PC-3 (cell line): ENCODE measurements around the gene TCAF1. TPM values are rescaled to one million over a fixed set of nuclear protein-coding genes. Genes with fewer than 3 reads are reported as not detected.
A peak's percentile ranks its signal among the peaks of the same experiment; 100 is the strongest.
"Not testable (repeated sequence)": the region's sequence is repeated elsewhere in the genome, so short reads cannot be mapped to it uniquely, and the experiment has no call there.

Source experiments
- ATAC-seq: fragments of 200-7000 bp; cut with Tn5 transposase; 2 replicates; pipeline ENCODE4 v1.9.1; 2020; ENCODE audit warnings: mild to moderate bottlenecking, moderate library complexity
- BruUV-seq: library from RNA; stranded (reverse); fragments of 400-500 nt; replicated peaks from 2 replicates; lab custom pipeline; 2021; lab: Mats Ljungman, UMichigan
- CTCF ChIA-PET: fragments of 300-600 bp; sonication (Branson Sonifier 250); formaldehyde crosslinking; loops from one replicate; lab custom pipeline; 2022; ENCODE audit warnings: antibody characterized with exemption; lab: Charles Lee
- POLR2A ChIA-PET: fragments of 300-600 bp; sonication (Branson Sonifier 250); formaldehyde crosslinking; loops from one replicate; lab custom pipeline; 2022; ENCODE audit warnings: antibody characterized with exemption; ENCODE audit not compliant: unreplicated experiment; lab: Charles Lee
- DNase-seq: peaks from one replicate; pipeline ENCODE4 v3.0.0-alpha.2; 2015
- H2AFZ ChIP-seq: fragments of 300-600 bp; sonication (generic); 2 replicates; pipeline ENCODE4 v1.6.0; 2016; ENCODE audit warnings: antibody characterized with exemption, low read length
- H3F3A ChIP-seq: fragments of 300-600 bp; sonication (generic); one replicate; pipeline ENCODE4 v1.6.0; 2017; ENCODE audit warnings: antibody characterized with exemption, low read length, control low read depth, mild to moderate bottlenecking; ENCODE audit not compliant: unreplicated experiment
- H3K27ac ChIP-seq: fragments of 300-600 bp; sonication (generic); 2 replicates; pipeline ENCODE4 v1.5.1; 2016; ENCODE audit warnings: mild to moderate bottlenecking, low read length
- H3K27me3 ChIP-seq: fragments of 300-600 bp; sonication (generic); 2 replicates; pipeline ENCODE4 v1.6.1; 2016; ENCODE audit warnings: low read length, mixed read lengths
- H3K36me3 ChIP-seq: fragments of 300-600 bp; sonication (generic); 2 replicates; pipeline ENCODE4 v1.6.1; 2016; ENCODE audit warnings: low read depth, mixed run types, low read length, mixed read lengths
- H3K4me1 ChIP-seq: fragments of 300-600 bp; sonication (generic); 2 replicates; pipeline ENCODE4 v1.5.1; 2016; ENCODE audit warnings: low read length; ENCODE audit not compliant: insufficient read depth
- H3K4me2 ChIP-seq: fragments of 300-600 bp; sonication (generic); 2 replicates; pipeline ENCODE4 v1.6.0; 2016; ENCODE audit warnings: low read length
- H3K4me3 ChIP-seq: fragments of 300-600 bp; sonication (generic); 2 replicates; pipeline ENCODE4 v1.5.1; 2016; ENCODE audit warnings: mild to moderate bottlenecking, low read length, mixed read lengths
- H3K79me2 ChIP-seq: fragments of 300-600 bp; sonication (generic); 2 replicates; pipeline ENCODE4 v1.6.1; 2017; ENCODE audit warnings: low read length, mixed read lengths
- H3K9ac ChIP-seq: fragments of 300-600 bp; sonication (generic); 2 replicates; pipeline ENCODE4 v1.6.0; 2016; ENCODE audit warnings: mild to moderate bottlenecking, low read length
- H3K9me2 ChIP-seq: fragments of 300-600 bp; sonication (generic); replicated peaks from 2 replicates; pipeline ENCODE4 v1.6.1; 2016; ENCODE audit warnings: mixed run types, low read length, mixed read lengths
- H3K9me3 ChIP-seq: fragments of 300-600 bp; sonication (generic); 2 replicates; pipeline ENCODE4 v1.6.1; 2016; ENCODE audit warnings: low read length, mixed read lengths
- H4K20me1 ChIP-seq: fragments of 300-600 bp; sonication (generic); 2 replicates; pipeline ENCODE4 v1.6.1; 2016; ENCODE audit warnings: low read length, mixed read lengths
- intact Hi-C: fragments of 100-400 bp; cut with micrococcal nuclease; formaldehyde crosslinking; loops from 2 replicates; pipeline ENCODE4 v1.9.0; 2023
- total RNA-seq: library from RNA; depleted of rRNA; stranded (reverse); fragments of >200 nt; gene quantifications from 2 replicates; pipeline ENCODE4 v1.2.3, GENCODE V29; 2014; rRNA removed

The TCAF1 gene
- total RNA-seq, 1 experiment from 2014 or later = 12.4 TPM

- peak; percentile 86 for ATAC-seq
- H3F3A ChIP-seq, H3K4me3 ChIP-seq, H2AFZ ChIP-seq, H3K27me3 ChIP-seq, POLR2A ChIA-PET, H3K9me3 ChIP-seq, H3K4me2 ChIP-seq, H3K27ac ChIP-seq, H3K36me3 ChIP-seq, H3K79me2 ChIP-seq, H3K4me1 ChIP-seq, intact Hi-C loops, CTCF ChIA-PET, H3K9ac ChIP-seq, H3K9me2 ChIP-seq, H4K20me1 ChIP-seq, BruUV-seq: not testable (repeated sequence)
- DNase-seq = peak; percentile 10
These were observed 85.4 kb downstream of the TCAF1 start for GRCh38 chr7:143816471-143817133.

- H3K9me2 ChIP-seq, H3K9ac ChIP-seq, H3K4me2 ChIP-seq, H2AFZ ChIP-seq, H3K9me3 ChIP-seq, H3F3A ChIP-seq, CTCF ChIA-PET, DNase-seq, BruUV-seq, H3K27ac ChIP-seq, H3K79me2 ChIP-seq, H3K27me3 ChIP-seq, H3K36me3 ChIP-seq, intact Hi-C loops, ATAC-seq, H4K20me1 ChIP-seq, H3K4me1 ChIP-seq, H3K4me3 ChIP-seq, POLR2A ChIA-PET: not testable (repeated sequence)
These were observed 91.3 kb downstream of the TCAF1 start for GRCh38 chr7:143810639-143811038.

GRCh38 chr7:143806664-143807071 lies 95.3 kb downstream of the TCAF1 start:
- DNase-seq, intact Hi-C loops, H2AFZ ChIP-seq, H3K9ac ChIP-seq, POLR2A ChIA-PET, H3K36me3 ChIP-seq, H4K20me1 ChIP-seq, H3K27me3 ChIP-seq, H3K9me3 ChIP-seq, H3K79me2 ChIP-seq, CTCF ChIA-PET, H3F3A ChIP-seq, H3K9me2 ChIP-seq, H3K4me1 ChIP-seq, H3K27ac ChIP-seq, H3K4me2 ChIP-seq, H3K4me3 ChIP-seq, BruUV-seq: not testable (repeated sequence)
- ATAC-seq = peak; percentile 98

Other genes with a start within 250 kb of the TCAF1 start
- not detected in 2 replicates for gene CTAGE6, start 144.5 kb downstream of the TCAF1 start, total RNA-seq
- not detected in 2 replicates for gene OR2F2, start 33.1 kb upstream of the TCAF1 start, total RNA-seq
- not detected in 2 replicates for gene OR2F1, start 52.7 kb upstream of the TCAF1 start, total RNA-seq
- not detected in 2 replicates for gene OR6B1, start 98.1 kb upstream of the TCAF1 start, total RNA-seq
- gene OR2A5, start 146.8 kb upstream of the TCAF1 start, total RNA-seq = not detected in 2 replicates
- not detected in 2 replicates for gene OR2A25, start 167.6 kb upstream of the TCAF1 start, total RNA-seq
- not detected in 2 replicates for gene OR2A12, start 184.1 kb upstream of the TCAF1 start, total RNA-seq
- gene OR2A2, start 207.4 kb upstream of the TCAF1 start, total RNA-seq = not detected in 2 replicates
- not detected in 2 replicates for gene OR2A14, start 221.0 kb upstream of the TCAF1 start, total RNA-seq